ENCODE data around the gene PYCR2. TPM values are rescaled to one million over a fixed set of nuclear protein-coding genes. Genes with fewer than 3 reads are reported as not detected.
A peak's percentile ranks its signal among the peaks of the same experiment; 100 is the strongest.

Gene PYCR2
- total and polyA plus RNA-seq, 10 of the 15 experiments (the other 5 are each of a cell fraction or from before 2014, with no cell fraction given), result 1.7 to 81.8 (median 54.9) TPM

GRCh38 chr1:225923692-225924555 is at the start of gene PYCR2 (continued):
- TF ChIP-seq PAX5 (IDR thresholded peaks at IDR 0.05; ENCODE audit: borderline replicate concordance, low read depth, low read length) (no peak; the same call in 1 of the 2 replicates), SREBF1 (IDR thresholded peaks at IDR 0.05; ENCODE audit: low read length) (no peak), CEBPZ (IDR thresholded peaks at IDR 0.05; ENCODE audit: low read depth, low read length) (peak; percentile 38; the same call in 1 of the 2 replicates), SREBF2 (IDR thresholded peaks at IDR 0.05; ENCODE audit: low read length) (no peak), EED (IDR thresholded peaks at IDR 0.05; ENCODE audit: low read depth) (no peak), POLR2AphosphoS2 (IDR thresholded peaks at IDR 0.05; ENCODE audit: low read depth, low read length) (0 out of 2 replicates have a peak, but pooled peaks have one; percentile 41), IRF3 (IDR thresholded peaks at IDR 0.05) (peak; percentile 82), E4F1 (IDR thresholded peaks at IDR 0.05; ENCODE audit: borderline replicate concordance, partially characterized antibody) (peak; percentile 75), GABPA (IDR thresholded peaks at IDR 0.05; ENCODE audit: low read depth) (peak; percentile 89), BRCA1 (IDR thresholded peaks at IDR 0.05; ENCODE audit: low read depth, low read length) (no peak), ELK1 (IDR thresholded peaks at IDR 0.05; ENCODE audit: low read depth, low read length) (peak; percentile 68), ETV6 (conservative IDR thresholded peaks at IDR 0.05 in 1 of 2, IDR thresholded peaks at IDR 0.05 in 1 of 2; ENCODE audit: borderline replicate concordance in 1 of 2, low read depth in 1 of 2) (peak in 1 of 2 experiments; percentile 46; a peak in 2 of 4 replicates), BCL3 (IDR thresholded peaks at IDR 0.05; ENCODE audit: borderline replicate concordance, insufficient read depth, low read depth, low read length, poor library complexity, severe bottlenecking) (peak; percentile 33), NFIC (IDR thresholded peaks at IDR 0.05; ENCODE audit: low read depth, low read length) (no peak), EZH2 (IDR thresholded peaks at IDR 0.05; ENCODE audit: borderline replicate concordance, control insufficient read depth, low read depth, low read length) (no peak), IKZF2 (IDR thresholded peaks at IDR 0.05) (peak in 1 of 2 experiments; percentile 17; a peak in 1 of 4 replicates), RBBP5 (conservative IDR thresholded peaks at IDR 0.05) (no peak), KLF5 (IDR thresholded peaks at IDR 0.05; ENCODE audit: partially characterized antibody) (peak; percentile 83), STAT1 (conservative IDR thresholded peaks at IDR 0.05) (no peak)
